ENCODE measurements around the gene SLC30A2.

GRCh38 chr1:26009796-26010447, 36.0 kb downstream of the SLC30A2 start:
- TF ChIP-seq POLR2A (IDR thresholded peaks at IDR 0.05; ENCODE audit: low read length) (no peak), GATA1 (IDR thresholded peaks at IDR 0.05; ENCODE audit: low read depth, low read length) (no peak)

Measured in erythroblast (primary cell).